Heart right ventricle (tissue), 16 donors: ENCODE data around the gene SLC2A5. TPM values are rescaled to one million over a fixed set of nuclear protein-coding genes. Genes with fewer than 3 reads are reported as not detected.
A peak's percentile ranks its signal among the peaks of the same experiment; 100 is the strongest.

Experiments
- ATAC-seq, 8 donors: fragments of 200-7000 bp; cut with Tn5 transposase; one replicate each; pipeline ENCODE4 v1.9.1; 2020; ENCODE audit warnings: mild to moderate bottlenecking in 8 of 8, moderate library complexity in 8 of 8, moderate number of reproducible peaks in 1 of 8
- DNase-seq, 2 donors: peaks; one replicate each; pipeline ENCODE4 v3.0.0-alpha.2; 2020
- H3K27ac ChIP-seq, 10 donors: fragments of 200-600 bp; sonication (generic) in 2 of 10; one replicate each; pipeline versions ENCODE4 v1.5.0 to v1.8.0; 2020 to 2022; ENCODE audit warnings: mild to moderate bottlenecking in 3 of 10
- H3K27me3 ChIP-seq, 7 donors: fragments of 200-600 bp; one replicate each; pipeline ENCODE4 v1.8.0; 2021 to 2022; ENCODE audit warnings: mild to moderate bottlenecking in 2 of 7
- H3K36me3 ChIP-seq, 9 donors: fragments of 200-600 bp; sonication (generic) in 1 of 9; one replicate each; pipeline versions ENCODE4 v1.5.0 to v1.8.0; 2020 to 2022; ENCODE audit warnings: mild to moderate bottlenecking in 2 of 9
- H3K4me1 ChIP-seq, 9 donors: fragments of 200-600 bp; sonication (generic) in 1 of 9; one replicate each; pipeline versions ENCODE4 v1.5.0 to v1.8.0; 2020 to 2022; ENCODE audit warnings: mild to moderate bottlenecking in 4 of 9
- H3K4me3 ChIP-seq, 10 donors: fragments of 200-600 bp; sonication (generic) in 2 of 10; one replicate each; pipeline versions ENCODE4 v1.5.0 to v1.8.0; 2020 to 2022; ENCODE audit warnings: mild to moderate bottlenecking in 7 of 10, moderate library complexity in 2 of 10
- H3K9me3 ChIP-seq, 11 donors: fragments of 200-600 bp in 10 of 11; sonication (generic) in 2 of 11; one replicate each; pipeline versions ENCODE4 v1.5.0 to v1.8.0; 2013 to 2022; ENCODE audit warnings: mild to moderate bottlenecking in 2 of 11, control low read depth in 1 of 11, moderate library complexity in 1 of 11
- CTCF ChIP-seq, 9 donors: fragments of 200-600 bp; sonication (generic) in 2 of 9; IDR thresholded peaks; one replicate each; pipeline versions ENCODE4 v1.5.0 to v1.8.0; 2021 to 2022; ENCODE audit warnings: antibody characterized with exemption in 9 of 9, mild to moderate bottlenecking in 5 of 9, moderate library complexity in 1 of 9
- WGBS, 2 donors: extraction: QIAGEN DNeasy Blood & Tissue Kit; methylation state at CpG; one replicate each; pipeline ENCODE4 v1.1.7; 2013; ENCODE audit warnings: inconsistent platforms in 1 of 2; 5-methylcytosine and 5-hydroxymethylcytosine counted together
- intact Hi-C, 10 donors: fragments of 100-400 bp; cut with DNase I; formaldehyde crosslinking; loops; one replicate each; pipeline versions ENCODE4 v1.11.1 to v1.14.2; 2022
- polyA plus RNA-seq, 2 donors: library from polyadenylated mRNA; stranded (reverse); fragments of 200-250 nt; gene quantifications; one replicate each; pipeline ENCODE4 v1.2.3, GENCODE V29; 2013
- total RNA-seq, 10 donors: library from RNA; stranded (reverse); fragmentation: NEBNext Ultra II Directional in 3 of 10; extraction: Animal tissue kit (Norgen Biotek cat#: 25700) in 3 of 10; gene quantifications; one replicate each; pipeline versions ENCODE4 v1.2.1 to v1.2.4, GENCODE V29; 2021 to 2023
- donor health status: Arrhythmogenic right ventricular cardiomyopathy.
- donor health status: ischemic (EF 13 %, LVEDD 7.1; RV severe dilation, severe dysfunction).
- donor health status: healthy with polysubstance abuse.
- donor health status: DM: no; HTN: yes; CAD: no.
- donor health status: DM: no; HTN: no; CAD: no.
- donor health status: ischemic (EF 25% LVEDD 6.9; RV normal size, moderate dysfunction).
- donor health status: ischemic (EF 25% LVEDD 5.7; RV mildly dilated, moderate dysfunction).
- donor health status: healthy.
- donor health status: DM: yes; HTN: yes; CAD: no.
- donor health status: Ischemic cardiomyopathy.
- donor health status: ischemic (EF 35%, LVEDD 5.7; RV mildly dilated, moderate dysfunction).
- donor health status: nonischemic (EF 11% LVEDD 7.7; RV severe dilation, severe dysfunction).
- donor health status: DM: yes; HTN: yes; CAD: no.
- donor health status: PGD.
- donor health status: ischemic (EF 29% LVEDD 5.4; RV normal size, mild dysfunction).
- donor health status: nonischemic (EF 23%, LVEDD 6.1; RV moderate dilation, normal function).

SLC2A5 gene
- total and polyA plus RNA-seq, 12 donors: 0.39 to 15.6 (median 3.8) TPM

- no peaks in the 10 kb centered on the region for H3K27me3 ChIP-seq
- ATAC-seq: peak in 3 of 8 donors; percentile 30 to 55 (median 49)
- H3K9me3 ChIP-seq: no peaks in the 10 kb centered on the region
- intact Hi-C loops: loop anchor here in 4 of 10 donors (2.0 to 10.0 kb wide), 2 partner anchors 89 to 183 kb away; no protein-coding TSS in a partner anchor
- no peak overlapping the region for H3K4me3 ChIP-seq
- peaks cover 0 to 68% (median 16%) of the 10 kb centered on the region in 9 donors for H3K36me3 ChIP-seq
- 80 to 81% methylated on average over 12 of the region's 12 CpGs for WGBS, 2 donors
- no peak for DNase-seq
- peaks cover 0 to 29% (median 7%) of the 10 kb centered on the region in 9 donors for H3K4me1 ChIP-seq
- peak overlapping the region in 3 of 10 donors; percentile 44 to 64 (median 49) for H3K27ac ChIP-seq
- TF ChIP-seq CTCF (IDR thresholded peaks at IDR 0.05): no peak
Measured at GRCh38 chr1:9108056-9108665, 38.7 kb upstream of the SLC2A5 start.

- H3K9me3 ChIP-seq: no peaks in the 10 kb centered on the region
- H3K36me3 ChIP-seq: peaks cover 0 to 73% (median 16%) of the 10 kb centered on the region in 9 donors
- H3K27ac ChIP-seq: peak overlapping the region in 1 of 10 donors; percentile 49
- H3K4me1 ChIP-seq: peaks cover 0 to 29% (median 7%) of the 10 kb centered on the region in 9 donors
- no peak overlapping the region for H3K4me3 ChIP-seq
- DNase-seq (no peak), ATAC-seq (no peak)
- WGBS, 2 donors: 23 to 28% methylated on average over 4 of the region's 4 CpGs
- no peaks in the 10 kb centered on the region for H3K27me3 ChIP-seq
- TF ChIP-seq CTCF (IDR thresholded peaks at IDR 0.05): no peak
- intact Hi-C loops: loop anchor here in 4 of 10 donors (10.0 kb wide), 1 partner anchor 182 kb away; no protein-coding TSS in a partner anchor
Measured at GRCh38 chr1:9107136-9107535, 37.7 kb upstream of the SLC2A5 start.

GRCh38 chr1:9106286-9106685, 36.9 kb upstream of the SLC2A5 start:
- no peak for TF ChIP-seq CTCF (IDR thresholded peaks at IDR 0.05)
- peaks cover 0 to 77% (median 16%) of the 10 kb centered on the region in 9 donors for H3K36me3 ChIP-seq
- H3K27me3 ChIP-seq: no peaks in the 10 kb centered on the region
- intact Hi-C loops: loop anchor here in 4 of 10 donors (10.0 kb wide), 1 partner anchor 181 kb away; no protein-coding TSS in a partner anchor
- no peaks in the 10 kb centered on the region for H3K9me3 ChIP-seq
- ATAC-seq (no peak), DNase-seq (no peak)
- no peak overlapping the region for H3K27ac ChIP-seq
- WGBS, 2 donors: 90% methylated on average over 14 of the region's 14 CpGs
- peaks cover 0 to 29% (median 7%) of the 10 kb centered on the region in 9 donors for H3K4me1 ChIP-seq
- no peak overlapping the region for H3K4me3 ChIP-seq

- no peak overlapping the region for H3K27ac ChIP-seq
- H3K4me1 ChIP-seq: peaks cover 0 to 21% (median 5%) of the 10 kb centered on the region in 9 donors
- no peak for DNase-seq
- H3K9me3 ChIP-seq: no peaks in the 10 kb centered on the region
- no peak for TF ChIP-seq CTCF (IDR thresholded peaks at IDR 0.05)
- no peaks in the 10 kb centered on the region for H3K27me3 ChIP-seq
- H3K4me3 ChIP-seq: no peak overlapping the region
- peak in 1 of 8 donors; percentile 23 for ATAC-seq
- peaks cover 0 to 72% (median 16%) of the 10 kb centered on the region in 9 donors for H3K36me3 ChIP-seq
- 93% methylated on average over 22 of the region's 22 CpGs for WGBS, 2 donors
- intact Hi-C loops: loop anchor here in 4 of 10 donors (10.0 kb wide), 1 partner anchor 181 kb away; no protein-coding TSS in a partner anchor
Measured at GRCh38 chr1:9105336-9105867, 36.0 kb upstream of the SLC2A5 start.
